Natural killer cell (primary cell): ENCODE measurements around the gene CADM1. TPM values are rescaled to one million over a fixed set of nuclear protein-coding genes. Genes with fewer than 3 reads are reported as not detected.

Experiments
- ATAC-seq, 3 donors: fragments of 150-1000 bp in 2 of 3; fragments of 200-7000 bp in 1 of 3; cut with Tn5 transposase; 1 replicate in 1 of 3; 2 replicates in 2 of 3; pipeline ENCODE4 v1.10.0; 2021; ENCODE audit warnings: mild to moderate bottlenecking in 2 of 3, moderate library complexity in 2 of 3
- DNase-seq, 2 donors: peaks; one replicate each; pipeline versions ENCODE4 v3.0.0 to v3.0.0-alpha.2; 2013 to 2021; ENCODE audit warnings: mixed read lengths in 1 of 2
- H3K27ac ChIP-seq: one replicate; pipeline ENCODE4 v1.5.1; 2013; ENCODE audit warnings: mild to moderate bottlenecking, low read length
- H3K27me3 ChIP-seq: one replicate; pipeline ENCODE4 v1.6.1; 2013; ENCODE audit warnings: low read length; ENCODE audit not compliant: control insufficient read depth, insufficient read depth
- H3K36me3 ChIP-seq: one replicate; pipeline ENCODE4 v1.6.1; 2013; ENCODE audit warnings: low read length; ENCODE audit not compliant: control insufficient read depth, insufficient read depth
- H3K4me1 ChIP-seq: one replicate; pipeline ENCODE4 v1.6.1; 2013; ENCODE audit warnings: low read length; ENCODE audit not compliant: control insufficient read depth, insufficient read depth
- H3K4me3 ChIP-seq: one replicate; pipeline ENCODE4 v1.5.1; 2013; ENCODE audit warnings: low read length
- H3K9me3 ChIP-seq: one replicate; pipeline ENCODE4 v1.6.1; 2013; ENCODE audit warnings: low read length; ENCODE audit not compliant: control insufficient read depth, insufficient read depth
- H3K27ac Mint-ChIP-seq, 2 donors: one replicate each; pipeline ENCODE4 v1.8.0; 2022; ENCODE audit warnings: mild to moderate bottlenecking in 2 of 2, mixed read lengths in 2 of 2, moderate library complexity in 1 of 2
- H3K27me3 Mint-ChIP-seq, 2 donors: one replicate each; pipeline ENCODE4 v1.8.0; 2022; ENCODE audit warnings: low read depth in 2 of 2, mixed read lengths in 2 of 2
- H3K36me3 Mint-ChIP-seq: one replicate; pipeline ENCODE4 v1.8.0; 2022; ENCODE audit warnings: mixed read lengths
- H3K4me1 Mint-ChIP-seq, 2 donors: one replicate each; pipeline ENCODE4 v1.8.0; 2022; ENCODE audit warnings: mixed read lengths in 2 of 2
- H3K4me3 Mint-ChIP-seq: one replicate; pipeline ENCODE4 v1.8.0; 2022; ENCODE audit warnings: mild to moderate bottlenecking, moderate library complexity, mixed read lengths
- H3K9me3 Mint-ChIP-seq, 2 donors: one replicate each; pipeline ENCODE4 v1.8.0; 2022; ENCODE audit warnings: mixed read lengths in 2 of 2
- WGBS: methylation state at CpG from one replicate; pipeline ENCODE4 v1.1.7; 2013; ENCODE audit warnings: missing lambda C conversion rate; ENCODE audit not compliant: insufficient coverage; 5-methylcytosine and 5-hydroxymethylcytosine counted together
- intact Hi-C: fragments of 100-400 bp; cut with micrococcal nuclease; formaldehyde crosslinking; loops from one replicate; pipeline ENCODE4 v1.14.2; 2022
- total RNA-seq, 4 donors: library from RNA; stranded (reverse); fragments of 120-200 nt in 1 of 4; gene quantifications; one replicate each; pipeline versions ENCODE4 v1.2.3 to v1.2.4, GENCODE V29; 2013 to 2022
- TF ChIP-seq, protein P1 (sequence below): fragments of 200-600 bp; IDR thresholded peaks from one replicate; pipeline ENCODE4 v1.8.0; 2022; ENCODE audit warnings: antibody characterized with exemption

Gene CADM1
- total RNA-seq, 3 donors from 2014 or later (not counting 1 experiment from before 2014, with no cell fraction given) = 3.2 to 4.2 (median 3.9) TPM

DNA sequence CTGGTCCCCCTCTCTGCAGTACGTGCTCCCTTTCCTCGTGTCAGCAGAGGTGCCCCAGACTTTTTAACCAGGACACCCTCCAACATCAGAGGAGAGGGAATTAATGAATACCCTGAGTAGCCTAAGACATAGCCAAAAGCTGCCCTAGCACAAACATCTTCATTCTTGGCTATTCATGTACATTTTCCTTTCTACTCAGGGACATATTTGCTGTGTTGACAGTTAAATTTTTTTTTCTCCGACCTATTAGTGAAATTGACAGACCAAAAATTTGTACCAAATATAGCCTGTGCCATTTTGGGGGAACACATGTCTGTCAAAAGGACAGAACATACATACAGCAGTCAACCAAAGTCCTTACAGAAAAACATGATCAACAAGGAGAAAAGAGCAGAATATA is 33.3 kb downstream of the CADM1 start:
- Mint-ChIP-seq H3K4me1 (no peaks in the 10 kb centered on the region), H3K9me3 (peaks cover 4 to 5% of the 10 kb centered on the region in 2 donors), H3K36me3 (no peaks in the 10 kb centered on the region), H3K27ac (no peak overlapping the region), H3K4me3 (no peak overlapping the region), H3K27me3 (peaks cover 0 to 3% of the 10 kb centered on the region in 2 donors)
- H3K9me3 ChIP-seq = no peaks in the 10 kb centered on the region
- ATAC-seq (no peak), DNase-seq (no peak)
- no peak overlapping the region for H3K4me3 ChIP-seq
- no peaks in the 10 kb centered on the region for H3K27me3 ChIP-seq
- no peaks in the 10 kb centered on the region for H3K4me1 ChIP-seq
- H3K36me3 ChIP-seq = no peaks in the 10 kb centered on the region
- 88% methylated on average over 3 of the region's 3 CpGs for WGBS
- intact Hi-C loops = no loop called here
- TF ChIP-seq, protein P1, sequence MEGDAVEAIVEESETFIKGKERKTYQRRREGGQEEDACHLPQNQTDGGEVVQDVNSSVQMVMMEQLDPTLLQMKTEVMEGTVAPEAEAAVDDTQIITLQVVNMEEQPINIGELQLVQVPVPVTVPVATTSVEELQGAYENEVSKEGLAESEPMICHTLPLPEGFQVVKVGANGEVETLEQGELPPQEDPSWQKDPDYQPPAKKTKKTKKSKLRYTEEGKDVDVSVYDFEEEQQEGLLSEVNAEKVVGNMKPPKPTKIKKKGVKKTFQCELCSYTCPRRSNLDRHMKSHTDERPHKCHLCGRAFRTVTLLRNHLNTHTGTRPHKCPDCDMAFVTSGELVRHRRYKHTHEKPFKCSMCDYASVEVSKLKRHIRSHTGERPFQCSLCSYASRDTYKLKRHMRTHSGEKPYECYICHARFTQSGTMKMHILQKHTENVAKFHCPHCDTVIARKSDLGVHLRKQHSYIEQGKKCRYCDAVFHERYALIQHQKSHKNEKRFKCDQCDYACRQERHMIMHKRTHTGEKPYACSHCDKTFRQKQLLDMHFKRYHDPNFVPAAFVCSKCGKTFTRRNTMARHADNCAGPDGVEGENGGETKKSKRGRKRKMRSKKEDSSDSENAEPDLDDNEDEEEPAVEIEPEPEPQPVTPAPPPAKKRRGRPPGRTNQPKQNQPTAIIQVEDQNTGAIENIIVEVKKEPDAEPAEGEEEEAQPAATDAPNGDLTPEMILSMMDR = no peak
- no peak overlapping the region for H3K27ac ChIP-seq

DNA sequence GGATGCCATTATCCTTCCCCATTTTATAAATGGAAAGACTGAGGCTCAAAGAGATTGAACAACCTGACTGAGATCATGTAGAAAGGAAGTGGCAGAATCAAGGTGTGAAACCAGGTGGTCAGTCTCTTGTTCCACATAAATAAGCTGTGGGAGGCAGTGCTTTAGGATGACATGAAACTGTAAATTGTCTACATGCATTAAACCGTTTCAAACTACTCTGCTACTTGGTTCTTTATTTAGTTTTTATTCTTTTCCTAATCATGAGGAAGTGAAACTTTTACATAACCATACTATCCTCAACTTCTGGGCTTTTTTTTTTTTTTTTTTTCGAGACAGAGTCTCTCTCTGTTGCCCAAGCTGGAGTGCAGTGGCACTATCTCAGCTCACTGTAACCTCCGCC is 34.9 kb downstream of the CADM1 start:
- Mint-ChIP-seq H3K4me3 (no peak overlapping the region), H3K27ac (no peak overlapping the region), H3K27me3 (peaks cover 0 to 3% of the 10 kb centered on the region in 2 donors), H3K4me1 (no peaks in the 10 kb centered on the region), H3K36me3 (no peaks in the 10 kb centered on the region), H3K9me3 (peaks cover 4 to 5% of the 10 kb centered on the region in 2 donors)
- Histone ChIP-seq H3K4me3 (no peak overlapping the region), H3K9me3 (no peaks in the 10 kb centered on the region), H3K4me1 (no peaks in the 10 kb centered on the region), H3K27me3 (no peaks in the 10 kb centered on the region), H3K36me3 (no peaks in the 10 kb centered on the region), H3K27ac (no peak overlapping the region)
- DNase-seq (no peak), ATAC-seq (no peak)
- TF ChIP-seq, protein P1 = no peak
- WGBS = 100% methylated on average over 1 of the region's 3 CpGs
- intact Hi-C loops = no loop called here

- Histone ChIP-seq H3K36me3 (no peaks in the 10 kb centered on the region), H3K9me3 (no peaks in the 10 kb centered on the region), H3K27ac (no peak overlapping the region), H3K4me1 (no peaks in the 10 kb centered on the region), H3K4me3 (no peak overlapping the region), H3K27me3 (no peaks in the 10 kb centered on the region)
- TF ChIP-seq, protein P1 = no peak
- intact Hi-C loops = no loop called here
- H3K9me3 Mint-ChIP-seq = peaks cover 0 to 4% of the 10 kb centered on the region in 2 donors
- no peaks in the 10 kb centered on the region for H3K36me3 Mint-ChIP-seq
- no peaks in the 10 kb centered on the region for H3K27me3 Mint-ChIP-seq
- no peak overlapping the region for H3K4me3 Mint-ChIP-seq
- ATAC-seq (no peak), DNase-seq (no peak)
- WGBS = 79% methylated on average over 2 of the region's 3 CpGs
- no peaks in the 10 kb centered on the region for H3K4me1 Mint-ChIP-seq
- H3K27ac Mint-ChIP-seq = no peak overlapping the region
Measured at GRCh38 chr11:115466122-115466521, 38.1 kb downstream of the CADM1 start.

DNA sequence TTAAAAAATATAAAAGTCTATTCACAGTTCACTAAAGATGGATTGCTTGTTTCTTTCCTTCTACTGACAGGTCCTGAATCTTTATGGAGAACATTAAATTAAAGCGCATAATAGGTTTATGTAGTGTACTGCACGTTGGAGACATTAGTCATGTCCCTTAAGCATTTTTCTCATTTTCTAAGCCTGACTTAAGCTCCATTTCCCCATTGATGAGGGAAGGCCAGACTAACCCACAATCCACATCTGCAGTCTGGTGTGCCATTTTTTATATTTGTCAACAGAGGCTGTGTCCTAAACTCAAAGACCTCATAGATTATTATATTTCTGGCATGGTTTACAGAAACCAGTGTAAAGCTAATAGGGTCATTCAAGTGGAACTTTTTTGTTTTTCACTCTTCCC is 39.9 kb downstream of the CADM1 start:
- H3K4me1 ChIP-seq = no peaks in the 10 kb centered on the region
- no CpG with 5 or more reads among the region's 2 CpGs for WGBS
- intact Hi-C loops = no loop called here
- H3K36me3 ChIP-seq = no peaks in the 10 kb centered on the region
- H3K27ac Mint-ChIP-seq = no peak overlapping the region
- H3K9me3 Mint-ChIP-seq = peaks cover 0 to 4% of the 10 kb centered on the region in 2 donors
- no peaks in the 10 kb centered on the region for H3K36me3 Mint-ChIP-seq
- H3K4me3 ChIP-seq = no peak overlapping the region
- H3K4me1 Mint-ChIP-seq = no peaks in the 10 kb centered on the region
- peaks cover 0 to 2% of the 10 kb centered on the region in 2 donors for H3K27me3 Mint-ChIP-seq
- ATAC-seq = no peak
- H3K4me3 Mint-ChIP-seq = no peak overlapping the region
- H3K27me3 ChIP-seq = no peaks in the 10 kb centered on the region
- TF ChIP-seq, protein P1 = no peak
- no peaks in the 10 kb centered on the region for H3K9me3 ChIP-seq
- DNase-seq = no peak
- H3K27ac ChIP-seq = no peak overlapping the region
